Osteoblast (primary cell): ENCODE data around the gene RADX. TPM values are rescaled to one million over a fixed set of nuclear protein-coding genes. Genes with fewer than 3 reads are reported as not detected.

ENCODE experiments used
- DNase-seq: peaks from one replicate; pipeline ENCODE4 v3.0.0; 2011; ENCODE audit warnings: low spot score, mixed read lengths; ENCODE audit not compliant: insufficient read length; ENCODE audit errors: missing footprints
- H2AFZ ChIP-seq: 2 replicates; pipeline ENCODE4 v1.6.0; 2011; ENCODE audit warnings: mild to moderate bottlenecking, low read length
- H3K27ac ChIP-seq: 2 replicates; pipeline ENCODE4 v1.5.1; 2011; ENCODE audit warnings: mild to moderate bottlenecking, low read depth, low read length, moderate library complexity
- H3K27me3 ChIP-seq: 2 replicates; pipeline ENCODE4 v1.6.0; 2012; ENCODE audit warnings: mild to moderate bottlenecking, control low read depth, inconsistent platforms, low read length, moderate library complexity; ENCODE audit not compliant: insufficient read depth
- H3K36me3 ChIP-seq: 2 replicates; pipeline ENCODE4 v1.5.1; 2011; ENCODE audit warnings: mild to moderate bottlenecking, low read length, control low read depth, moderate library complexity; ENCODE audit not compliant: insufficient read depth
- H3K4me1 ChIP-seq: 2 replicates; pipeline ENCODE4 v1.5.1; 2011; ENCODE audit warnings: mild to moderate bottlenecking, low read length, control low read depth, moderate library complexity; ENCODE audit not compliant: insufficient read depth
- H3K4me2 ChIP-seq: 2 replicates; pipeline ENCODE4 v1.6.0; 2011; ENCODE audit warnings: mild to moderate bottlenecking, low read length; ENCODE audit not compliant: insufficient read depth
- H3K4me3 ChIP-seq: fragments of 200-600 bp; sonication (generic); 3 replicates; pipeline ENCODE4 v1.5.1; 2012; ENCODE audit warnings: mild to moderate bottlenecking, low read length, inconsistent platforms; ENCODE audit not compliant: insufficient read depth
- H3K79me2 ChIP-seq: 2 replicates; pipeline ENCODE4 v1.6.0; 2012; ENCODE audit warnings: mild to moderate bottlenecking, low read length, control low read depth, inconsistent platforms; ENCODE audit not compliant: insufficient read depth
- H3K9me3 ChIP-seq: 2 replicates; pipeline ENCODE4 v1.5.1; 2011; ENCODE audit warnings: low read depth, low read length, control low read depth
- H4K20me1 ChIP-seq: 2 replicates; pipeline ENCODE4 v1.6.0; 2012; ENCODE audit warnings: mild to moderate bottlenecking, low read length, control low read depth; ENCODE audit not compliant: insufficient read depth
- CTCF ChIP-seq: IDR thresholded peaks from 2 replicates; pipeline ENCODE4 v1.5.1; 2011; ENCODE audit warnings: mild to moderate bottlenecking, low read depth, low read length, moderate library complexity; ENCODE audit errors: extremely low read depth
- total RNA-seq: library from RNA; depleted of rRNA; stranded (reverse); fragments of >200 nt; gene quantifications from 2 replicates; pipeline ENCODE4 v1.2.3, GENCODE V29; 2012

Gene RADX
- total RNA-seq, 1 donor: 1.4 TPM

- Histone ChIP-seq H3K36me3 (no peaks in the 10 kb centered on the region), H3K4me3 (no peak overlapping the region), H2AFZ (no peak overlapping the region), H3K79me2 (no peaks in the 10 kb centered on the region), H3K9me3 (no peaks in the 10 kb centered on the region), H3K27ac (no peak overlapping the region), H3K27me3 (peaks cover 10% of the 10 kb centered on the region), H4K20me1 (no peaks in the 10 kb centered on the region), H3K4me1 (no peaks in the 10 kb centered on the region), H3K4me2 (no peak overlapping the region)
- no peak for DNase-seq
- no peak for TF ChIP-seq CTCF
These were observed 58.9 kb downstream of the RADX start for GRCh38 chrX:106670631-106671030.

DNA sequence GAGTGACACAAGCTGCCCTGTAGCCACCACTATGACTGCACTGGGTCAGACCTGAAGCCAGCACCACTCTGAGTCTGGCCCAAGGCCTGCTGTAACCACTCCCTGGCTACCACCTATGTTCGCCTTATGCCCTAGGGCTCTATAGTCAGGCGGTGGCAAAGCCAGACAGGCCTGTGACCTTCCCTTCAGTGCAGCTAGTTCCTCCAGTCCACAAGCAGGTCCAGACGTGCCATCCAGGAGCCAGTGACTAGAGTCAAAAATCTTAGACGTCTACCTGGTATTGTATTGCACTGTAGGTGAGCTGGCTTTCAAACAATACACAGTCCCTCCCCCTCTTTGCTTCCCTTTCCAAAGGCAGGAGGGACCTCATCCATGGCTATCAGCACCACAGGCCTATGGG is 60.7 kb downstream of the RADX start:
- TF ChIP-seq CTCF: no peak
- no peak overlapping the region for H3K4me3 ChIP-seq
- H3K9me3 ChIP-seq: no peaks in the 10 kb centered on the region
- DNase-seq: no peak
- H3K36me3 ChIP-seq: no peaks in the 10 kb centered on the region
- no peak overlapping the region for H3K4me2 ChIP-seq
- peaks cover 12% of the 10 kb centered on the region for H3K27me3 ChIP-seq
- no peak overlapping the region for H3K27ac ChIP-seq
- no peaks in the 10 kb centered on the region for H3K4me1 ChIP-seq
- no peak overlapping the region for H2AFZ ChIP-seq
- H3K79me2 ChIP-seq: no peaks in the 10 kb centered on the region
- H4K20me1 ChIP-seq: no peaks in the 10 kb centered on the region

- Histone ChIP-seq H3K79me2 (no peaks in the 10 kb centered on the region), H3K4me1 (no peaks in the 10 kb centered on the region), H3K27me3 (peaks cover 6% of the 10 kb centered on the region), H4K20me1 (no peaks in the 10 kb centered on the region), H3K36me3 (no peaks in the 10 kb centered on the region), H3K4me2 (no peak overlapping the region), H3K27ac (no peak overlapping the region), H3K9me3 (no peaks in the 10 kb centered on the region), H2AFZ (no peak overlapping the region), H3K4me3 (no peak overlapping the region)
- TF ChIP-seq CTCF: no peak
- DNase-seq: no peak
These were observed 68.9 kb downstream of the RADX start for GRCh38 chrX:106680716-106681115.

DNA sequence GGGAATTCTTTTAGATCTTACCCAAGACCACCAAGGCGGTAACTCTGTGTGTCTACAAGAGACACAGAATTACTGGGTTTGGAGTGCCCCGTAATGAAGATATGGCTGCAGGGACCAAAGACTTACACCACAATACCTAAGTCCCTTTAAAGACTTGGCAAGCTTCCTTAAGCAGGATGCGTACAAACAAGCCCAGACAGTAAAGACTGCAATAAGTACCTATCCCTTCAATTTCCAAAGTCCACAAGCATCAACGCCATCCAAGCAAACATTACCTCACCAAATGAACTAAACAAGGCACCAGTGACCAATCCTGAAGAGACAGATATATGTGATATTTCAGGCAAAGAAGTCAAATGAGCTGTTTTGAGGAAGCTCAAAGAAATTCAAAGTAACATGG is 72.4 kb downstream of the RADX start:
- H3K27me3 ChIP-seq: peaks cover 7% of the 10 kb centered on the region
- H2AFZ ChIP-seq: no peak overlapping the region
- H3K4me1 ChIP-seq: no peaks in the 10 kb centered on the region
- no peak overlapping the region for H3K4me2 ChIP-seq
- no peaks in the 10 kb centered on the region for H3K9me3 ChIP-seq
- H3K27ac ChIP-seq: no peak overlapping the region
- H3K79me2 ChIP-seq: no peaks in the 10 kb centered on the region
- H4K20me1 ChIP-seq: no peaks in the 10 kb centered on the region
- no peaks in the 10 kb centered on the region for H3K36me3 ChIP-seq
- TF ChIP-seq CTCF: no peak
- H3K4me3 ChIP-seq: no peak overlapping the region
- DNase-seq: no peak
